Chondrocyte (in vitro differentiated cells): ENCODE measurements around the gene RBM27. TPM values are rescaled to one million over a fixed set of nuclear protein-coding genes. Genes with fewer than 3 reads are reported as not detected.
"Not testable (repeated sequence)": the region's sequence is repeated elsewhere in the genome, so short reads cannot be mapped to it uniquely, and the experiment has no call there.

Experiments
- DNase-seq: peaks from one replicate; pipeline ENCODE4 v3.0.0; 2021; ENCODE audit warnings: mixed read lengths, low spot score
- H3K27ac Mint-ChIP-seq: one replicate; pipeline ENCODE4 v1.8.0; 2021; ENCODE audit warnings: mild to moderate bottlenecking, moderate library complexity, mixed read lengths; ENCODE audit not compliant: unreplicated experiment
- H3K27me3 Mint-ChIP-seq: 2 replicates; pipeline ENCODE4 v1.8.0; 2021; ENCODE audit warnings: low read depth, mixed read lengths
- H3K36me3 Mint-ChIP-seq: 2 replicates; pipeline ENCODE4 v1.8.0; 2021; ENCODE audit warnings: low read depth, mixed read lengths
- H3K4me1 Mint-ChIP-seq: 2 replicates; pipeline ENCODE4 v1.8.0; 2021; ENCODE audit warnings: low read depth, mild to moderate bottlenecking, mixed read lengths
- H3K4me3 Mint-ChIP-seq: one replicate; pipeline ENCODE4 v1.8.0; 2021; ENCODE audit warnings: mild to moderate bottlenecking, moderate library complexity, mixed read lengths; ENCODE audit not compliant: unreplicated experiment
- H3K9me3 Mint-ChIP-seq: 2 replicates; pipeline ENCODE4 v1.8.0; 2021; ENCODE audit warnings: low read depth, mixed read lengths
- CTCF ChIP-seq: fragments of 200-600 bp; sonication (generic); IDR thresholded peaks from 2 replicates; pipeline ENCODE4 v1.5.0; 2021; ENCODE audit warnings: antibody characterized with exemption, mild to moderate bottlenecking, moderate library complexity
- total RNA-seq: library from RNA; stranded (reverse); gene quantifications from 3 replicates; pipeline ENCODE4 v1.2.1, GENCODE V29; 2021

RBM27 gene
- total RNA-seq, 1 donor from 2014 or later: 12.2 TPM

GRCh38 chr5:146199176-146199815 lies 4.1 kb upstream of the RBM27 start:
- no peak for TF ChIP-seq CTCF
- H3K9me3 Mint-ChIP-seq: no peaks in the 10 kb centered on the region
- no peak overlapping the region for H3K4me3 Mint-ChIP-seq
- no peak overlapping the region for H3K27ac Mint-ChIP-seq
- no peak for DNase-seq
- peaks cover 7% of the 10 kb centered on the region for H3K4me1 Mint-ChIP-seq
- no peaks in the 10 kb centered on the region for H3K36me3 Mint-ChIP-seq
- H3K27me3 Mint-ChIP-seq: no peaks in the 10 kb centered on the region

GRCh38 chr5:146201795-146202194 lies 1.6 kb upstream of the RBM27 start:
- not testable (repeated sequence) for H3K27me3 Mint-ChIP-seq, H3K4me3 Mint-ChIP-seq, H3K9me3 Mint-ChIP-seq, H3K36me3 Mint-ChIP-seq, DNase-seq
- peak overlapping the region; percentile 36 for H3K27ac Mint-ChIP-seq
- H3K4me1 Mint-ChIP-seq: peaks cover 11% of the 10 kb centered on the region

- TF ChIP-seq CTCF: no peak
- no peak overlapping the region for H3K4me3 Mint-ChIP-seq
- DNase-seq: no peak
- peaks cover 13% of the 10 kb centered on the region for H3K4me1 Mint-ChIP-seq
- no peaks in the 10 kb centered on the region for H3K9me3 Mint-ChIP-seq
- no peak overlapping the region for H3K27ac Mint-ChIP-seq
- H3K27me3 Mint-ChIP-seq: no peaks in the 10 kb centered on the region
- H3K36me3 Mint-ChIP-seq: no peaks in the 10 kb centered on the region
Observed at GRCh38 chr5:146203872-146204192, 427 bp downstream of the RBM27 start.

- H3K4me3 Mint-ChIP-seq: no peak overlapping the region
Observed at GRCh38 chr5:146205499-146206202, 2.2 kb downstream of the RBM27 start.

GRCh38 chr5:146206257-146206656 lies 2.9 kb downstream of the RBM27 start:
- no peak for DNase-seq
- Mint-ChIP-seq H3K36me3 (no peaks in the 10 kb centered on the region), H3K27ac (no peak overlapping the region), H3K9me3 (no peaks in the 10 kb centered on the region), H3K4me1 (peaks cover 22% of the 10 kb centered on the region), H3K4me3 (no peak overlapping the region), H3K27me3 (no peaks in the 10 kb centered on the region)
- no peak for TF ChIP-seq CTCF

More at GRCh38 chr5:146205499-146206202, 2.2 kb downstream of the RBM27 start:
- Mint-ChIP-seq H3K9me3 (no peaks in the 10 kb centered on the region), H3K27ac (no peak overlapping the region), H3K27me3 (no peaks in the 10 kb centered on the region), H3K36me3 (no peaks in the 10 kb centered on the region), H3K4me1 (peaks cover 22% of the 10 kb centered on the region)
- DNase-seq: no peak
- TF ChIP-seq CTCF: no peak
